Activated CD8-positive, alpha-beta memory T cell treated with anti-CD3 and anti-CD28 coated beads, Interleukin-2, amount 50 U/mL, for 24 hours (primary cell): ENCODE data around the gene AK4.

ENCODE experiments used
- DNase-seq: peaks from one replicate; pipeline ENCODE4 v3.0.0-alpha.2; 2020; ENCODE audit errors: extremely low read depth

The AK4 gene

GRCh38 chr1:65176591-65176990 is 28.6 kb downstream of the AK4 start:
- no peak for DNase-seq

DNA sequence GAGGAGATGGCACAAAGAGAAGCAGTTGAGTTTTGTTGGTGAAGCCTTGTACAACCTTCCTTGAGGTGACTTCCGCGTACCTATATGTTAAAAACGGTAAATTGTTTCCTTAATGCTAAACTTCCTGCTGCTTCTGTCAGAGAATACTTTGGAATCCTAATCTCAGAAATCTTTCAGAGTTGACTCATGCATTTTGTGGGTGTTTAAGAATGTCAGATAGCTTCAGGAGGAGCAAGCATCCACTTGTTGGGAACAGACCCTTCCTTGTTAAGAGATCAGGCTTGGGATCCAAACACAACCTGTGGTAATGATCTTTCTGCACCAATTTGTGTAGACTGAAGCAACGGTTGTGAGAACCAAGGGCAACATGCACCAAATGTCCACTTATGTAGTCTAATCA is 29.5 kb downstream of the AK4 start:
- no peak for DNase-seq

DNA sequence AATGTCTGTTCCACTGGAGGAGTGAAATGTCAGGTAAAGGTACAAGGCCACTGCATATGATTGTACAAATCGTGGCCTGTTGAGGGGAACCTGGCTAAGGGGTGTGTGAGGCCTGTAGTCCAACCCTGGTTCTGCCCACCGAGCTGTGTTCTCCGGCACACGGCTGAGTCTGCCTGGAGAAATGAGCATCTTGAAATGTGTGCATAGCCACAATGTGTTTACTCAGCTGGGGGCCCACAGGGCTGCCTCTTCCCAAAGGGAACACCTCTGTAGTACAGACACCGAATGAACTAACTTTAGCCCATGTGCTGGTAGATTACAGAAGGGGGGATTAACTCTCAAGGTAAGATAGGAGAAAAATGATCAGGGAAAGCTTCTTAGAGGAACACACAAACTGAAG is 30.2 kb downstream of the AK4 start:
- no peak for DNase-seq

- DNase-seq: no peak
These were observed 31.1 kb downstream of the AK4 start for GRCh38 chr1:65179148-65179547.

- DNase-seq: no peak
These were observed 33.0 kb downstream of the AK4 start for GRCh38 chr1:65180977-65181376.

DNA sequence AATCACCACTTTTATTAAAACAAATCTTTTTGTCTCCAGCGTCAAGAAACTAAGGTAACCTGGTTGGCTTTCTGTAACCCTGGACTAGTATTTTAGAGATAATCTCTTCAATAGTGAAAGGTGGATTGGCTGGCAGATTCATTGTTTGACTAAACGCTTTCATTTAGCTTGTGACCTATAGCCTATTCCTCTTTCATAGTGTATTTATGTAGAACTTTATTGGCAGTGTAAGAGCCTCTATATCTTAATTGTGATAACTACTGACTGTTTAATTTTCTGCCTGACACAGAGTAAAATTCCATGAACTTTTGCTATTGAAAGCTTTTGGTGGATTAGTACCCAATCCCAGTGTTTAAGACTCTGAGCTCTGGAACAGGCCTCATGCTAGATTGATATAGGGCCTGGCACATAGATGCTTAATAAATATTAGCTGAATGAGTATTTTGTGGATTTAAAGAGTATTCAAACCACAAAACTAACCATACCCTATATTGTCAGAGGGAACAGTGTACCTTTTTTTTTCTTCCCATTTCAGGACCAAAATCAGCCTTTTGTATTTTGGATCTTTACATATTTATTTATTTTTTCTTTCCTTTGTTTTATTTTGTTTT is 34.8 kb downstream of the AK4 start:
- no peak for DNase-seq

GRCh38 chr1:65189576-65190115 is 41.6 kb downstream of the AK4 start:
- DNase-seq: no peak

DNA sequence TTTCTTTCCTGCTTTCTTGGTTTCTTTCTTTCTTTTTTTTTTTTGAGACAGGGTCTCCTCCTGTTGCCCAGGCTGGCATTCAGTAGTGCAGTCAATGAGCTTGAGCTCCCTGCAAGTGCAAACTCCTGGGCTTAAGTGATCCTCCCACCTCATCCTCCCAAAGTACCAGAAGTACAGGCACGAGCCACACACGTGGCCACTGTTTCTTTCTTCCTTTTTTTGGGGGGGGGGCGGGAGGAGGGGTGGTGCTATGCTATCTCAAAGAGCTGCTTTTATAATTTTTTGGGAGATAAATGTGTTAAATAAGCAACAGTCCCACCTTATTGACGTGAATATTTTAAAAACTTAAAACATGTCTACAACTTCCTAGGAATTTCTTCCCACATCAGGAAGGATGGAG is 42.2 kb downstream of the AK4 start:
- no peak for DNase-seq

DNA sequence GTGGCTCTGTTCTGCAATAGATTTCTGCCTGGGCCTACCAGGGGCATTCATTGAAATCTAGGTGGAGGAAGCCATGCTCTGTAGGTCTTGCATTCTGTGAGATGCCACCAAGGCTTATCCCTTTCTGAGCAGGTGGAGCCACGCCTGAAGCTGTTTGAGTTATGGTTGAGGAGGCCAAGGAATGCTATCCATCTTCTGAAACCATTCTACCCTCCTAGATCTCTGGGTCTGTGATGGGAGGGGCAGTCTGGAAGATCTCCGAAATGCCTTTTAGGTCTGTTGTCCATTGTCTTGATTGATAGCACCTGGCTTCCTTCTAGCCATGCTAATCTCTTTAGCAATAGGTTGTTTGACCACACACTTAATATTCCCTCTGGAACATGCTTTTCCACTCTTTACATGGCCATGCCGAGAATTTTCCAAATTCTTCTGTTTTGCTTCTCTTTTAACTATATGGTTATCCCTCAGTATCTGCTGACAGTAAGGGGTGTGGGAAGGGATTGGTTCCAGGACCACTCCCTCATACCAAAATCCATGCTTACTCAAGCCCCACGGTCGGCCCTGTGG is 45.2 kb downstream of the AK4 start:
- no peak for DNase-seq

GRCh38 chr1:65195495-65196417 is 47.8 kb downstream of the AK4 start:
- no peak for DNase-seq

DNA sequence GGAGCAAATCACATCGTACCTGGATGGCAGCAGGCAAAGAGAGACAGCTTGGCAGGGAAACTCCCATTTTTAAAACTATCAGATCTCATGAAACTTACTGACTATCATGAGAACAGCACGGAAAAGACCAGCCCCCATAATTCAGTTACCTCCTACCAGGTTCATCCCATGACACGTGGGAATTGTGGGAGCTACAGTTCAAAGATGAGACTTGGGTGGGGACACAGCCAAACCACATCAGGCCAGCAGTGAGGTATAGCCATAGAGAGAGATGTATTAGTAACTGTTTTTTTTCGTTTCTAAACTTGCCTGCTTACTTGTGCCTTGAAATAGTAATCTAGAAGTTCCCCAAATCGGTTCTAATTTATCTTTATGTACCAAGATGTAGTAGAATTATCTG is 48.9 kb downstream of the AK4 start:
- no peak for DNase-seq

DNA sequence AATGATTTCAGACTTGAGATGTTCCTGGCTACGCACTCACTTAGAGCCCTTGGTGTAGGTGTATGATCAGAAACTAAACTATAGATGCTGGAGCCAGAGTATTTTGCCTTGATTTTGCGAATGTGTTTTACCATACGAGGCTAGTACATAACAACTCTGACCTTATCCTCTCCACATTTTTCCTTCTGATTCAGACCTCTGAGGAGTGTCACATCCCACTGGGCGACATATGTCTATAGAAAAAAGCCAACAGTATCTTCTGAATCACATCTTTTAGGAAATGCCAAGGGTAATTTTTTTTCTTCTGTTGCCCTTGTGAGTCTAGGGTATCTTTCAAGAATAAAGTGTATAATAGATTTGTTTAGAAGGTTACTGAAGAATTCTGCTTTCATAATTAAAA is 49.6 kb downstream of the AK4 start:
- DNase-seq: no peak

- no peak for DNase-seq
These were observed 50.1 kb downstream of the AK4 start for GRCh38 chr1:65198096-65198495.

DNA sequence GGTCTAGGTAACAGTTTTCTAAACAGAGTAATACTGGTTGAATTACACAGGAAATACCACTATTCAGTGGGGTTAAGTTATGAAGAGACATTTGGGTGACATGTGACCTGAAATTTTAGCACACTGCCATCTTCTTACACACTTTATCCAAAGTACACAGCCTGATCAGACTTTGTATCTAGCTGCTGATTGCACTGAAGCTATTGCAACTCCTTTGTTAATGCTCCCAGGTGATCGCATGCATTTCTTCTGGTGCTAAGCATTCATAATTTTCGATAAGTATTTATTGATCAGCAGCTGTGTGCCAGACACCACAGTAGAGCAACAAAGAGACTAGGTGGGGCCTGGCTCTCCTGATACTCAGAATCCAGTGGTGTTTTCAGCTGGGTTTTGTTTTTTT is 52.4 kb downstream of the AK4 start:
- no peak for DNase-seq

DNA sequence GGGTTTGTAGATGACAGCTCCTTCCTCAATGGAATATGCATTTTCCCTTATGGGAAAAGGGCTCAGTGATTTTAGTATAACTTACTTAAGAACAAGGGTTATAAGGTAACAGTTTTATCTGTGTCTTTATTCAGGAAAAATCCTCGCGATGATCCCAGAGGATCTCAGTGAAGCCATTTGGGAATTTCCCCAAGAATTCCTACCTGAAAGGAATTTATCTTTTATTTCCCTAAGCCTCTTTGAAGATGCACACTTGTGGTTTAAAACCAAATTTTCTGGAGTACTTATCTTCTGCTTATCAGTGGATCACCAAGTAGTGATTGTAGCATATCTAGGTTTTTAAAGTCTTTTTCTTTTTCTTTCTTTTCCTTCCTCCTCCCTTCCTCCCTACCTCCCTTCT is 58.8 kb downstream of the AK4 start:
- no peak for DNase-seq

DNA sequence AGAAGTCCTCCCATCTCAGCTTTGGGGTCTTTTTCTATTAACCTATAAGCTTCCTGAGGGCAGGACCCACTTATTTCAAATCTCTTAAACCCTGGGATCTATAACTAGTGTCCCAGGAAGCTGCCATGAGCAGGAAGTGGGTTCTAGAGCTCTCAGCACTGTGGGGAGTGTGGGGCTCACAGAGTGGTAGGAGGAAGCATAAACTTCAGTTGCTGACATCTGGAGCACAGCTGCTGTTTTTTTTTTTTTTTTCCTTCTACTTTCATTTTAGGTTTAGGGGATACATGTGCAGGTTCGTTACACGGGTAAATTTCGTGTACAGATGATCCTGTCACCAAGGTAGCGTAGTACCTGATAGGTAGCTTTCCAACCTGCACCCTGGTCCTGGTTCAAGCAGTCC is 59.3 kb downstream of the AK4 start:
- DNase-seq: no peak

GRCh38 chr1:65208563-65208973 is 60.6 kb downstream of the AK4 start:
- DNase-seq: no peak

DNA sequence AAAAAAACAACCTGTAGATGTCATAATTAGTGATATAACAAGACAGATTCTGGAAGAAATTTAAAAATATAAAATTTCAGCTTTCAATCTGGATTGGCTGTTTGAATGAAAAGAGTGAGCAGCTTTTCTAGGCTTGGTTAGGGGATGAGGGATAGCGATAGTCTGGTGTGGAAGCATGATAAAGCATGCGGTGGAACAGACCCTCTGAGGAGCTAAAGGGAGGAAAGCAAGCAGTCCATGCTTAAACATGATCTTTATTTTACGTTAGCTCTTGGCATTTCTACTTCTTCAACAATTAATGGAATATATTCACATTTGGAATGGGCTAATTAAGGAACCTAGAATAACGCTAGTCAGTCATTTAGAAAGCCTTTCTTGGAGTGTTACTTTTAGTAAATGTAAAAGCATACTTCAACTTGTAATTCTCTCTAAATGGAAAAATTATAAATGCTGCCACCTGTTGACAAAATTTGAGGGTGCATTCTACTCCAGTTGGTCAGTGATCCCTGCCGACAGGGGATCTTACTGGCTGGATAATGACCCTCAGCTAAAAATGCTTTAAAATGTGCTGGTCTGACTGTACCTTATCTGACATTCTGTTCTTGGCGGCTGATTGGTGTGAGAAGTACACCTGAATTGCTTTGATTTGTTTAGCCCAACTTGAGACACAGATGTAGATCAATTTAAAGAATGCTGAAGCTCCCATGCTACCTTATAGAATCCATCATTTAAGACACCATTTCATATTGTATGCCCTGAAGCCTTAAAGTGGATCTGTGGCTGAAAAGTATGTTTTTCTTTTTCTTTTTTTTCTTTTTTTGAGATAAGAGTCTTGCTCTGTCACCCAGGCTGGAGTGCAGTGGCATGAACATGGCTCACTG is 61.2 kb downstream of the AK4 start:
- DNase-seq: no peak

DNA sequence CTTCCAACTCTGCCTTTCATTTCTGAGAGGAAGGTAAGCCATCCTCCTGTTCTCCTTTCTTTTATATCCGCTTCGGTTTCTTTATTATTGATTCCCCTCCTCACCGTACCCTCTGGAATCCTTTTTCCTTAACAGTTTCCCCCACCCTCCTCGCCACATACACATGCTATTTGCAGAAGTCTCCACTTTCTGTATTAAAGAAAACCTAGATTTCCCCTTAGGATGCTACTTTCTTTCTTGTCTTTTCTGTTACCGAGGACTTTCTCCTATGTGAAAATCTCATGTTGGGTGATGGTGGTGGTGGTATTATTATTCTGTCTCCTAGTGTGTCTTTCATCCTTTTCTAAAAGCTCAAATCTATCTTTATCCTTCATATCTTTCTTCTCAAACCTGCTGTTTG is 62.3 kb downstream of the AK4 start:
- DNase-seq: no peak

- no peak for DNase-seq
These were observed 63.3 kb downstream of the AK4 start for GRCh38 chr1:65211331-65211730.

- no peak for DNase-seq
These were observed 65.4 kb downstream of the AK4 start for GRCh38 chr1:65213271-65214023.
